ENCODE results near the gene PLVAP. TPM values are rescaled to one million over a fixed set of nuclear protein-coding genes. Genes with fewer than 3 reads are reported as not detected.

PLVAP gene
- total RNA-seq, 1 donor from 2014 or later: 0.58 TPM

GRCh38 chr19:17312189-17313113 lies 64.7 kb downstream of the PLVAP start:
- H3K4me3 ChIP-seq (ENCODE audit: low read depth, low read length): peak overlapping the region; percentile 37
- no peak for DNase-seq (ENCODE audit: low read depth)
- TF ChIP-seq CTCF (conservative IDR thresholded peaks at IDR 0.05; ENCODE audit: low read depth, low read length): no peak

- TF ChIP-seq CTCF (conservative IDR thresholded peaks at IDR 0.05; ENCODE audit: low read depth, low read length): no peak
- peak; percentile 73 for DNase-seq (ENCODE audit: low read depth)
- peak overlapping the region; percentile 37 for H3K4me3 ChIP-seq (ENCODE audit: low read depth, low read length)
These were observed 65.5 kb downstream of the PLVAP start for GRCh38 chr19:17311455-17312188.

- peak overlapping the region; percentile 99 for H3K4me3 ChIP-seq (ENCODE audit: low read depth, low read length)
- TF ChIP-seq CTCF (conservative IDR thresholded peaks at IDR 0.05; ENCODE audit: low read depth, low read length): no peak
- no peak for DNase-seq (ENCODE audit: low read depth)
These were observed 67.1 kb downstream of the PLVAP start for GRCh38 chr19:17309965-17310461.

GRCh38 chr19:17309198-17309964 lies 67.8 kb downstream of the PLVAP start, which contains the start of gene DDA1:
Gene DDA1, plus strand, starts transcription at chr19:17309563. Its CDS starts 92 bp downstream, at chr19:17309655.
- H3K4me3 ChIP-seq (ENCODE audit: low read depth, low read length): peak within 1 kb of the TSS; percentile 99
- DNase-seq (ENCODE audit: low read depth): peak; percentile 96
- TF ChIP-seq CTCF (conservative IDR thresholded peaks at IDR 0.05; ENCODE audit: low read depth, low read length): no peak

GRCh38 chr19:17307876-17308377 lies 69.2 kb downstream of the PLVAP start:
- H3K4me3 ChIP-seq (ENCODE audit: low read depth, low read length): no peak overlapping the region
- TF ChIP-seq CTCF (conservative IDR thresholded peaks at IDR 0.05; ENCODE audit: low read depth, low read length): no peak
- no peak for DNase-seq (ENCODE audit: low read depth)

- TF ChIP-seq CTCF (conservative IDR thresholded peaks at IDR 0.05; ENCODE audit: low read depth, low read length): no peak
- DNase-seq (ENCODE audit: low read depth): no peak
- peak overlapping the region; percentile 79 for H3K4me3 ChIP-seq (ENCODE audit: low read depth, low read length)
These were observed 70.8 kb downstream of the PLVAP start for GRCh38 chr19:17306285-17306714.

All from epithelial cell of proximal tubule (primary cell).